ENCODE results near the gene BCKDHB.
A peak's percentile ranks its signal among the peaks of the same experiment; 100 is the strongest.
"Not testable (repeated sequence)": the region's sequence is repeated elsewhere in the genome, so short reads cannot be mapped to it uniquely, and the experiment has no call there.

BCKDHB gene

GRCh38 chr6:80185492-80185891, 79.0 kb downstream of the BCKDHB start:
- ATAC-seq (replicated peaks; ENCODE audit: extremely low read depth, poor library complexity, severe bottlenecking) (no peak), DNase-seq (ENCODE audit: low spot score in 2 of 2) (no peak)
- no peak overlapping the region for H3K4me3 Mint-ChIP-seq
- no peaks in the 10 kb centered on the region for H3K27me3 Mint-ChIP-seq
- H3K4me1 Mint-ChIP-seq: no peaks in the 10 kb centered on the region
- peaks cover 2% of the 10 kb centered on the region for H3K36me3 Mint-ChIP-seq (ENCODE audit: insufficient read depth)
- no peaks in the 10 kb centered on the region for H3K9me3 Mint-ChIP-seq
- H3K27ac Mint-ChIP-seq (ENCODE audit: low read depth): no peak overlapping the region

GRCh38 chr6:80186082-80186481, 79.6 kb downstream of the BCKDHB start:
- peaks cover 2% of the 10 kb centered on the region for H3K36me3 Mint-ChIP-seq (ENCODE audit: insufficient read depth)
- H3K4me1 Mint-ChIP-seq: no peaks in the 10 kb centered on the region
- no peak for ATAC-seq (replicated peaks; ENCODE audit: extremely low read depth, poor library complexity, severe bottlenecking)
- no peak overlapping the region for H3K27ac Mint-ChIP-seq (ENCODE audit: low read depth)
- no peak for DNase-seq (ENCODE audit: low spot score in 2 of 2)
- no peaks in the 10 kb centered on the region for H3K9me3 Mint-ChIP-seq
- H3K4me3 Mint-ChIP-seq: no peak overlapping the region
- no peaks in the 10 kb centered on the region for H3K27me3 Mint-ChIP-seq

GRCh38 chr6:80196906-80197305, 90.4 kb downstream of the BCKDHB start:
- H3K27ac Mint-ChIP-seq (ENCODE audit: low read depth): no peak overlapping the region
- H3K4me1 Mint-ChIP-seq: no peaks in the 10 kb centered on the region
- ATAC-seq (replicated peaks; ENCODE audit: extremely low read depth, poor library complexity, severe bottlenecking) (no peak), DNase-seq (ENCODE audit: low spot score in 2 of 2) (no peak)
- no peaks in the 10 kb centered on the region for H3K9me3 Mint-ChIP-seq
- H3K27me3 Mint-ChIP-seq: no peaks in the 10 kb centered on the region
- no peak overlapping the region for H3K4me3 Mint-ChIP-seq
- no peaks in the 10 kb centered on the region for H3K36me3 Mint-ChIP-seq (ENCODE audit: insufficient read depth)

GRCh38 chr6:80197474-80197873, 91.0 kb downstream of the BCKDHB start:
- ATAC-seq (replicated peaks; ENCODE audit: extremely low read depth, poor library complexity, severe bottlenecking): no peak
- DNase-seq (ENCODE audit: low spot score in 2 of 2): no peak
- H3K4me3 Mint-ChIP-seq: no peak overlapping the region
- H3K36me3 Mint-ChIP-seq (ENCODE audit: insufficient read depth): no peaks in the 10 kb centered on the region
- H3K4me1 Mint-ChIP-seq: no peaks in the 10 kb centered on the region
- H3K27me3 Mint-ChIP-seq: no peaks in the 10 kb centered on the region
- H3K9me3 Mint-ChIP-seq: no peaks in the 10 kb centered on the region
- no peak overlapping the region for H3K27ac Mint-ChIP-seq (ENCODE audit: low read depth)

GRCh38 chr6:80197986-80198385, 91.5 kb downstream of the BCKDHB start:
- DNase-seq (ENCODE audit: low spot score in 2 of 2) (no peak), ATAC-seq (replicated peaks; ENCODE audit: extremely low read depth, poor library complexity, severe bottlenecking) (no peak)
- no peaks in the 10 kb centered on the region for H3K4me1 Mint-ChIP-seq
- H3K27ac Mint-ChIP-seq (ENCODE audit: low read depth): no peak overlapping the region
- no peak overlapping the region for H3K4me3 Mint-ChIP-seq
- no peaks in the 10 kb centered on the region for H3K27me3 Mint-ChIP-seq
- no peaks in the 10 kb centered on the region for H3K9me3 Mint-ChIP-seq
- no peaks in the 10 kb centered on the region for H3K36me3 Mint-ChIP-seq (ENCODE audit: insufficient read depth)

GRCh38 chr6:80203283-80203682, 96.8 kb downstream of the BCKDHB start:
- Mint-ChIP-seq H3K27me3 (no peaks in the 10 kb centered on the region), H3K4me3 (no peak overlapping the region), H3K4me1 (no peaks in the 10 kb centered on the region), H3K36me3 (ENCODE audit: insufficient read depth) (peaks cover 2% of the 10 kb centered on the region), H3K9me3 (no peaks in the 10 kb centered on the region), H3K27ac (ENCODE audit: low read depth) (no peak overlapping the region)
- no peak for DNase-seq (ENCODE audit: low spot score in 2 of 2)
- ATAC-seq (replicated peaks; ENCODE audit: extremely low read depth, poor library complexity, severe bottlenecking): no peak

- Mint-ChIP-seq H3K9me3 (no peaks in the 10 kb centered on the region), H3K27ac (ENCODE audit: low read depth) (no peak overlapping the region), H3K4me1 (no peaks in the 10 kb centered on the region), H3K36me3 (ENCODE audit: insufficient read depth) (peaks cover 2% of the 10 kb centered on the region), H3K27me3 (no peaks in the 10 kb centered on the region), H3K4me3 (no peak overlapping the region)
- ATAC-seq (replicated peaks; ENCODE audit: extremely low read depth, poor library complexity, severe bottlenecking) (no peak), DNase-seq (ENCODE audit: low spot score in 2 of 2) (no peak)
Observed at GRCh38 chr6:80205404-80205803, 98.9 kb downstream of the BCKDHB start.

GRCh38 chr6:80206758-80207157, 100.3 kb downstream of the BCKDHB start:
- Mint-ChIP-seq H3K27me3 (no peaks in the 10 kb centered on the region), H3K36me3 (ENCODE audit: insufficient read depth) (peaks cover 2% of the 10 kb centered on the region), H3K9me3 (no peaks in the 10 kb centered on the region), H3K27ac (ENCODE audit: low read depth) (no peak overlapping the region), H3K4me1 (no peaks in the 10 kb centered on the region), H3K4me3 (no peak overlapping the region)
- ATAC-seq (replicated peaks; ENCODE audit: extremely low read depth, poor library complexity, severe bottlenecking) (no peak), DNase-seq (ENCODE audit: low spot score in 2 of 2) (no peak)

- Mint-ChIP-seq H3K36me3 (ENCODE audit: insufficient read depth) (no peaks in the 10 kb centered on the region), H3K4me1 (no peaks in the 10 kb centered on the region), H3K27me3 (no peaks in the 10 kb centered on the region), H3K9me3 (no peaks in the 10 kb centered on the region), H3K4me3 (no peak overlapping the region), H3K27ac (ENCODE audit: low read depth) (no peak overlapping the region)
- ATAC-seq (replicated peaks; ENCODE audit: extremely low read depth, poor library complexity, severe bottlenecking): no peak
- no peak for DNase-seq (ENCODE audit: low spot score in 2 of 2)
Observed at GRCh38 chr6:80209430-80209829, 103.0 kb downstream of the BCKDHB start.

- no peak for DNase-seq (ENCODE audit: low spot score in 2 of 2)
- Mint-ChIP-seq H3K27me3 (no peaks in the 10 kb centered on the region), H3K9me3 (no peaks in the 10 kb centered on the region), H3K27ac (ENCODE audit: low read depth) (no peak overlapping the region), H3K36me3 (ENCODE audit: insufficient read depth) (no peaks in the 10 kb centered on the region), H3K4me1 (no peaks in the 10 kb centered on the region), H3K4me3 (no peak overlapping the region)
- no peak for ATAC-seq (replicated peaks; ENCODE audit: extremely low read depth, poor library complexity, severe bottlenecking)
Observed at GRCh38 chr6:80210618-80211017, 104.1 kb downstream of the BCKDHB start.

- Mint-ChIP-seq H3K4me1 (no peaks in the 10 kb centered on the region), H3K27ac (ENCODE audit: low read depth) (no peak overlapping the region), H3K36me3 (ENCODE audit: insufficient read depth) (no peaks in the 10 kb centered on the region), H3K27me3 (no peaks in the 10 kb centered on the region), H3K4me3 (no peak overlapping the region), H3K9me3 (no peaks in the 10 kb centered on the region)
- DNase-seq (ENCODE audit: low spot score in 2 of 2) (no peak), ATAC-seq (replicated peaks; ENCODE audit: extremely low read depth, poor library complexity, severe bottlenecking) (no peak)
Observed at GRCh38 chr6:80211286-80211685, 104.8 kb downstream of the BCKDHB start.

GRCh38 chr6:80211890-80212289, 105.4 kb downstream of the BCKDHB start:
- not testable (repeated sequence) for DNase-seq (ENCODE audit: low spot score in 2 of 2); ATAC-seq (replicated peaks; ENCODE audit: extremely low read depth, poor library complexity, severe bottlenecking); H3K27ac Mint-ChIP-seq (ENCODE audit: low read depth); H3K27me3 Mint-ChIP-seq; H3K36me3 Mint-ChIP-seq (ENCODE audit: insufficient read depth); H3K4me3 Mint-ChIP-seq; H3K9me3 Mint-ChIP-seq; H3K4me1 Mint-ChIP-seq

- Mint-ChIP-seq H3K4me1 (no peaks in the 10 kb centered on the region), H3K27me3 (no peaks in the 10 kb centered on the region), H3K27ac (ENCODE audit: low read depth) (peak overlapping the region; percentile 10), H3K4me3 (no peak overlapping the region), H3K36me3 (ENCODE audit: insufficient read depth) (peaks cover under 1% of the 10 kb centered on the region), H3K9me3 (peaks cover 2% of the 10 kb centered on the region)
- ATAC-seq (replicated peaks; ENCODE audit: extremely low read depth, poor library complexity, severe bottlenecking) (no peak), DNase-seq (ENCODE audit: low spot score in 2 of 2) (no peak)
Observed at GRCh38 chr6:80214436-80215022, 108.1 kb downstream of the BCKDHB start.

GRCh38 chr6:80215063-80215462, 108.6 kb downstream of the BCKDHB start:
- ATAC-seq (replicated peaks; ENCODE audit: extremely low read depth, poor library complexity, severe bottlenecking): no peak
- no peak for DNase-seq (ENCODE audit: low spot score in 2 of 2)
- H3K27ac Mint-ChIP-seq (ENCODE audit: low read depth): no peak overlapping the region
- peaks cover 5% of the 10 kb centered on the region for H3K9me3 Mint-ChIP-seq
- no peaks in the 10 kb centered on the region for H3K27me3 Mint-ChIP-seq
- H3K4me1 Mint-ChIP-seq: no peaks in the 10 kb centered on the region
- H3K4me3 Mint-ChIP-seq: no peak overlapping the region
- peaks cover 3% of the 10 kb centered on the region for H3K36me3 Mint-ChIP-seq (ENCODE audit: insufficient read depth)
